Ramos (cell line): ENCODE data around the gene SLC16A5.
"Not testable (repeated sequence)": the region's sequence is repeated elsewhere in the genome, so short reads cannot be mapped to it uniquely, and the experiment has no call there.

ENCODE experiments used
- in situ Hi-C: fragments of 300-500 bp; cut with MboI; formaldehyde crosslinking; loops from one replicate; pipeline ENCODE4 v1.14.3; 2022; ENCODE audit warnings: low sequenced_read_pairs; ENCODE audit not compliant: unreplicated experiment

The SLC16A5 gene

GRCh38 chr17:75130632-75131277 lies 43.0 kb downstream of the SLC16A5 start:
- in situ Hi-C loops, result no loop called here

- in situ Hi-C loops, result no loop called here
Observed at GRCh38 chr17:75131278-75132017, 43.7 kb downstream of the SLC16A5 start, which contains the start of gene NT5C. Gene NT5C, minus strand, starts transcription at chr17:75131742. Its CDS starts 35 bp downstream, at chr17:75131707.

GRCh38 chr17:75132018-75133000 lies 44.6 kb downstream of the SLC16A5 start:
- in situ Hi-C loops, result not testable (repeated sequence)

- in situ Hi-C loops, result no loop called here
Observed at GRCh38 chr17:75133001-75133400, 45.2 kb downstream of the SLC16A5 start.

GRCh38 chr17:75133607-75134347 lies 46.0 kb downstream of the SLC16A5 start:
- in situ Hi-C loops, result not testable (repeated sequence)

GRCh38 chr17:75135452-75135851 lies 47.7 kb downstream of the SLC16A5 start:
- in situ Hi-C loops, result no loop called here

- in situ Hi-C loops, result no loop called here
Observed at GRCh38 chr17:75135946-75136345, 48.2 kb downstream of the SLC16A5 start.

GRCh38 chr17:75137762-75138161 lies 50.0 kb downstream of the SLC16A5 start:
- in situ Hi-C loops, result not testable (repeated sequence)

GRCh38 chr17:75138519-75138918 lies 50.8 kb downstream of the SLC16A5 start:
- in situ Hi-C loops, result no loop called here

- in situ Hi-C loops, result no loop called here
Observed at GRCh38 chr17:75142236-75142971, 54.6 kb downstream of the SLC16A5 start.

- in situ Hi-C loops, result no loop called here
Observed at GRCh38 chr17:75144816-75145512, 57.2 kb downstream of the SLC16A5 start.

GRCh38 chr17:75146592-75146991 lies 58.8 kb downstream of the SLC16A5 start:
- in situ Hi-C loops, result no loop called here

- in situ Hi-C loops, result no loop called here
Observed at GRCh38 chr17:75147878-75148546, 60.3 kb downstream of the SLC16A5 start.

- in situ Hi-C loops, result no loop called here
Observed at GRCh38 chr17:75151930-75152329, 64.2 kb downstream of the SLC16A5 start.

- in situ Hi-C loops, result no loop called here
Observed at GRCh38 chr17:75152523-75152921, 64.8 kb downstream of the SLC16A5 start.

GRCh38 chr17:75152922-75153779 lies 65.4 kb downstream of the SLC16A5 start:
- in situ Hi-C loops, result no loop called here

GRCh38 chr17:75153780-75154194 lies 66.0 kb downstream of the SLC16A5 start:
- in situ Hi-C loops, result no loop called here
